HG02763 (cell line): ENCODE data around the gene EPSTI1.
"Not testable (repeated sequence)": the region's sequence is repeated elsewhere in the genome, so short reads cannot be mapped to it uniquely, and the experiment has no call there.

Experiments
- ATAC-seq: cut with Tn5 transposase; IDR thresholded peaks from one replicate; pipeline ENCODE4 v1.9.1; 2021; ENCODE audit warnings: mild to moderate bottlenecking, moderate library complexity; ENCODE audit not compliant: unreplicated experiment

EPSTI1 gene

DNA sequence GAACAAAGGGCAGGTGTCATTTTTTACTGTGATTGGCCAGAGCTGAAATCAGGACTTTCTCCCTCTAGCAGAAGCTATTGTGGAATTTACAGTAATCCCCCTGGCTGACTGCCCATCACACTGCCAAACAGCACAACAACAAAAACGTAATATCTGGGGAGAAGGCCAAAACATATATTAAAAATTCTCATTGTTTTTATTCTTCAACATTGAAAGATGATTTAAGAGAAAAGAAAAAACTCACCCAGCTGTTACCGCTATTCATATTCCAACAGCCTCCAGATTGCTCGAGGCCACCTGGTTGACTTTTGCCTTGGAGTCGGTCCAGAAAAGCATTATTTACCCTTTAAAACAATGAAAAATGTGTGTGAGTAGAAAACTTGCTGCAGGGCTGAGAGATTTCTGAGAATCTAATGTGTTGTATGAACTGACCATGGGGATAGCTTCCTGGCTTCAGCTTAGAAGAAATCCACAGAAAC, 97.2 kb downstream of the EPSTI1 start:
- ATAC-seq = no peak

DNA sequence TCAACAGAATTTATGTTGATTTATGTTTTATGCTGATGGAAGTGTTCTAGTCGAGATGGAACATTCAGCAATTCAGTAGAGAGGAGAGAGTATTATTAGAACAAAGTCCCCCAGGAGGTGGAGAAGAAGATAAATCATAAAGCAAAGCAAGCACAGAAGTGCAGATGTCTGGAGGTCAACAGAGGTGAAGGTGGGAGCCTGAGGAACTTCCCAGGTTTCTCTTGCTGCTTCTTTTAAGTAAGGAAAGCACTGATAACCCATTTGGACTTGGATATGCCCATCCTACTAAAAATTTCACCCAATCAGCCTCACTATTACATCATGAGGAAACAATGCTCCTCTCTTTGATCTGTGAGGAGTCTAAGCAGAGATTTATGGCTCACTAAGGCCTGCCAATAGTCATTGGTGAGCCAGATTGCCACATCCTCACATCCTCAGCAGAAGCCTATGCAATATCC, 98.8 kb downstream of the EPSTI1 start:
- no peak for ATAC-seq

DNA sequence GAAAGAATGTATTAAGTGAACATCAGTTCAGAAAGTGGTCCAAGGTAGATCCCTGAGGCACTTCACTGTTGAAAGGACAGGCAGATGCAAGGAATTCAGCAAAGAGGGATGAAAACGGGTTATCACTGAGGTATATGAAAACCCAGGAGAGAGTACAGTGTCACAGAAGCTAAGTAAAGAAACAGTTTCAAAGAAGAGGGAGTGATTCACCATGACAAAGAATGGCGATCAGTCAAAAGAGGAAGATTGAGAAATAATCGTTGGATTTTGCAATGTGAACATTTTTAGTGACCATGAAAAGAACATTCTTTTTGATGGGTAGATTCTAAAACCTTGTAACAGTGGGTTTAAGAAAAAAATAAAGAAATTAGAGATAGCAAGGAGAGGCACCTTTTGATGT, 99.3 kb downstream of the EPSTI1 start:
- ATAC-seq = no peak

DNA sequence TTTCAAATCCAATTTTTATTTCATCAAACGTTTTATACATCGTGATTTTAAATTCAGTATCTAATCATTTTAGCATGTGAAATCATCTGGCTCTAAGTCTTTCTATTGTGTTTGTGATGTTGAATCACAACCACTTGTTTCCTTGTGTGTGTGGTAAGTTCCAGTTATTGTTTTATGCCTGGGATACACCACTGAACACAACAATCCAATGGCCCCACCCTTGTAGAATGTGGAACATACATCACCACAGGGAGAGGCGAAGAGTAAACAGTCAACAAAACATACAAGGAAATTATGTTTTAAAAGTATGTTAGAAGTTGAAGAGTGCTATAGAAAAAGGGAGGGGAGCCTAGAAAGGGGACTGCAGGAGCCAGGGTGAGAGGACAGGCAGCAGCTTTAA, 100.5 kb downstream of the EPSTI1 start:
- ATAC-seq = no peak

DNA sequence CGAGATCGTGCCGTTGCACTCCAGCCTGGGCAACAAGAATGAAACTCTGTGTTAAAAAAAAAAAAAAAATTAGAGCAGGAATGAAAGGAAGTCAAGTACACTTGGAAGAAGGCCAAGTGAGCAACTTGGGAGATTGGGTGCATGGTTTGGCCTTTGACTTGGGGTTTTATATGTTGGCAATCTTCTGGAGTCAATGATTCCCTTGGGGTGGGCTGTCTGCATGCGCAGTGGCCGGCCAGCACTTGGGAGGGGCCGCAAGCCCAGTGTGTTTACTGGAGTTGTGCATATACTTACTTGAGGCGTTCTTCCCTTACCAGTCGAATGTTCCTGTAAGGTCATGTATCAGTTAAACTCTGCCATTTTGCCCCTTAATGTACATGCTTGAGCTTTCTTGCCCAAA, 106.7 kb downstream of the EPSTI1 start:
- no peak for ATAC-seq

GRCh38 chr13:42883771-42884467, 108.1 kb downstream of the EPSTI1 start:
- no peak for ATAC-seq

DNA sequence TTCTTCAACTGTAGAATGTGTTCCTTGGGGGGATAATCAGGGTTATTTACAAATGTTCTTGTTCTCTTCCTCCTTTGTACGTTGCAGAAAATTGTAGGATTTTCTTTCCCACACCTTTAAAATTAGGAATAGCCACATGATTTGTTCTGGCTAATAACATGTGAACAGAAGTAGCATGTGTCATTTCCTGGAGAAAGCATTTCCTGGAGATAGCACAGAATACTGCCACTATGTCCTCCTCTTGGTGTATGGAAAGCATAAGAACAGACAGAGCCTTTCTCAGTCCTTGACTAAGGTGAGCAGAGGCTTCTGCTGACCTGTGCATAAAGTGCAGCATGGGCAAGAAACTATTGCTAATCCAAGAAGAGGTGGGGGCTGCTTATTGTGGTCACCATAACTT, 108.9 kb downstream of the EPSTI1 start:
- no peak for ATAC-seq

- no peak for ATAC-seq
Measured at GRCh38 chr13:42880056-42880605, 111.9 kb downstream of the EPSTI1 start.

DNA sequence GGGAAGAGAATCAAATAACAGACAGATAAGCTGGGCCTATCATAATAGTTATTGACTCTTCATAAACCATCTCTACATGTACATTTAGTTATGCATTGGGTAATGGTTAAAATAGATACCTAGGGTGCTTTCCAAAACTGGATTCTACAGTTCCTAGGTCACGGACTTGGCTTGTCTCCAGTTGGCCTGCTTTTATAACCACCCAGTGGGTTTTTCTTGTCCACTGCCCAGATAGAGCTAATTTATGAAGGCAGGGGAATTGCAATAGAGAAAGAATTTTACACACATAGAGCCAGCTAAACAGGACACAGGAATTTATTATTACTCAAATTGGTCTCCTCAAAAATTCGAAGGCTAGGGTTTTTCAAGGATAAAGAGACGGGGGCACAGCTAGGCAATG, 113.3 kb downstream of the EPSTI1 start:
- no peak for ATAC-seq

DNA sequence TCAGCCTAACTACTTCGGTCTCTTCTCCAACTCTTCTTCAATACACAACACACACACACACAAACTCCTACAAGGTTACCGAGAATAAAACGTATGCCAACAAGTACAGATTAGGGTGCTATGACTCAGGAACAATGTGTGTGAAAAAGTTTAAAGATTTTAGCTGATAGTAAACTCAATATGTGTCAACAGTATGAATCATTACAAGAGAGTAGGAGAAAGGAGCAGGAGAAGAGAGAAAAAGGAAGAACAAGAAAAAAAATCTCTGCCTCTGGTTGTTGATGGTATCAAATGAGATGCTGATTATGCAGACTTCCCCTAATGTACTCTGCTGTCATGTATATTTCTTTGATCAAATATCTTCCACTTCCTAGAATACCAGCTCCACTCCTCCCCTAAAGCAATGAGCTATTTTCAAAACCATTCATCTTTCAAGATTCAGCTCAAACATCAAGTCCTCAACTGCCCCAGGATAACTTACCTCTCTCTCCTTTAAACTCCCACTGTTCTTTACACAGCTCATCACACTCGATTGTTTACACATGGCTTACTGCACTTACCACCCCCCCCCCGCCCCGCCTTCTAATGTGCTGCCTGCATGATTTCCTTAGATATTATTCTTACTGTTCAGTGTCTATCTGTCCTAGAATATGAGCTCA, 115.0 kb downstream of the EPSTI1 start:
- no peak for ATAC-seq

- ATAC-seq = peak; percentile 96
Measured at GRCh38 chr13:42876270-42876714, 115.7 kb downstream of the EPSTI1 start.

GRCh38 chr13:42875475-42876269, 116.4 kb downstream of the EPSTI1 start:
- ATAC-seq = no peak

GRCh38 chr13:42874221-42874620, 117.8 kb downstream of the EPSTI1 start:
- no peak for ATAC-seq

DNA sequence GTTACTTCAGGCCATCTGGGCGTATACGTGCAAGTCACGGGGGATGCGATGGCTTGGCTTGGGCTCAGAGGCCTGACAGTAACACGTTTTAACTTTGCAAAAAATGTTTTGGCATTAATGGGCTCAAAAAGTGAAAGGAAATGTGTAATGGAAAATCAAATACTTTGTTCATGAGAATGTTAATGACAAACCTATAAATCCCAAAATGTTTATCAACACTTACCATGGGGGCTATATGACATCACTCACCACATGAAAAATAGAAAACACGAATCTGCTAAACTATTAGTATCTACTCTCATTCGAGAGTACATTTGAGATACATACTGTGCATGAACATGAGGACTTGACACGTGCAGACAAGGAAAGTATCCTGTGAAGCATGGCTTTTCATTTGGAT, 119.0 kb downstream of the EPSTI1 start:
- ATAC-seq = no peak

GRCh38 chr13:42867232-42867631, 124.8 kb downstream of the EPSTI1 start:
- no peak for ATAC-seq

DNA sequence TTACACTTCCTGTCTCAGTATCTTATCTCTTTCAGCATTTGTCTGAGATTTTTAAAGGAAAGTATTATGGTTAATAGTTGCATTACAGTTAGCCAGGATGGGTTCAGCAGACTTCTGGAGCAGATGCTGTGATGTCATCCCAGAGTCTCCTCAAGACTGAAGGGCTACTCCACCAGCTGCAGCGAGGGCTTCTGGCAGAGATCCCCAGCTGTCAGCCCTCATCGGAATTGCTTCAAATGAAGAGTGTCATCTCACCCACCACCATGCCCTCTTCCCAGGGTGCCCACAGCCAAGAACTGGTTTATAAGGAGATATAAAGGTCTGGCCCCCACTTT, 126.3 kb downstream of the EPSTI1 start:
- ATAC-seq = no peak

DNA sequence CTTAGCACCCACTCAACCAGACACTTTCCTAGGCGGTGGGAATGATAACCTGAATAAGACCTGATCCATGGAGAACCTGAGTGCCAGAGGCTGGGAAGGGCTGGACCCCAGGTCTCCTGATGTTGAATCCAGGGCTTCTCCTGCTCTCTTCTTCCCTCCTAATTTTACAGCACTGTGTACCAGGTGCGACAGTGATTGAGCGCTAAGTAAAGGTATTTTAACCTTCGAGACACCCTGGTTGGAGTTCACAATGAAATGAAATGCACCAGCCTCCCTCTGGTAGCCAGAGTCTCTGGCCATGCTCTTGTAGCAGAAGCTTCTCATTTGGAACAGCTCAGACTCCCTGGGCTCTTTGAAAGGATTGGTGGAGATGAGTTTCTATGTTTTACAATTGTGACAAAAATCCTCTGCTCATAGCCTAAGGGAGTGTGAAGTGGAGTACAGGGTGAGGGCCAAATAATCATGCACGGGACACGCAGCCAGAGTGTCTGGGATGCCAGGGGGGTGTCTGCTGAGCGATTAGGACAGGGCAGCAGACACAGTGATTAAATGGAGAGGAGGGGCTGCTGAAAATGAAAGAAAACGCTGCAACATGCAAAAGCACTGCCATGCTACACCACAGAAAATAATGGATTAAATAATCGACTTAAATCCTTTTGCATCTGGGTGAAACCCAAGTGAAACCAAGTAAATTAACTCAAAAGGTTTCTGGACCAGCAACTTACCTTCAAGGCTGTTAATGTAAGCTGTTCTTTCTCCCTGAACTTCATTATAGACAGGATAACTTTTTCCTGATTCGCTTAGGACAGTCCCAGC, 126.9 kb downstream of the EPSTI1 start:
- no peak for ATAC-seq

DNA sequence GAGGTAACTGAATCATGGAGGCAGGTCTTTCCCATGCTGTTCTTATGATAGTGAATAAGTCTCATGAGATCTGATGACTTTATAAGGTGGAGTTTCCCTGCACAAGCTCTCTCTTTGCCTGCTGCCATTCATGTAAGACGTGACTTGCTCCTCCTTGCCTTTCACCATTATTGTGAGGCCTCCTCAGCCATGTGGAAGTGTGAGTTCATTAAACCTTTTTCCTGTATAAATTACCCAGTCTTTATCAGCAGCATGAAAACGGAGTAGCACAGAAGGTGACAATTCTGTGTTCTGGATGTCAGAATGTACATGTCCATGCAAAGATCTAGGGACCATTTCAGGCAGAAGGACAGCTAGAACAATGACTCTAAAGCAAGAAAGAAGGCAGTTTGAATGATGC, 129.7 kb downstream of the EPSTI1 start:
- ATAC-seq = not testable (repeated sequence)

DNA sequence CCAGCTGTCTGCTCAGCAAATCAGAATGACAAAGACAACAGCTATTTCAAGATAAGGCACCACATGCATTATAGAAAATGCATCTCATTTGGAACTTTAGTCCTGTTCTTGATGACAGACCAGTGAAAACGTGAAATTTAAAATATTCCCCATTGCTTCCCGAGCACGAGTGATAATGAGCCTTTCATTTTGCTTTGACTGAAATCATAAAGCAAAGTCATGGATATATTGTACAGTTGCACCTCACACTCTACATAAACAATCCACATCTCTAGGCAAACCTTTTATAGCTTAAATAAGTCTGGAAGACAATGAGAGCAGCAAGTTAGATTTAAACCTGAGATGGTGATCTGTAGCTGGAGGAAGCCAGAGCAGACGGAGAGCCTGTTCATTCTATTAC, 131.6 kb downstream of the EPSTI1 start:
- ATAC-seq = no peak

- ATAC-seq = no peak
Measured at GRCh38 chr13:42859760-42860159, 132.3 kb downstream of the EPSTI1 start.

DNA sequence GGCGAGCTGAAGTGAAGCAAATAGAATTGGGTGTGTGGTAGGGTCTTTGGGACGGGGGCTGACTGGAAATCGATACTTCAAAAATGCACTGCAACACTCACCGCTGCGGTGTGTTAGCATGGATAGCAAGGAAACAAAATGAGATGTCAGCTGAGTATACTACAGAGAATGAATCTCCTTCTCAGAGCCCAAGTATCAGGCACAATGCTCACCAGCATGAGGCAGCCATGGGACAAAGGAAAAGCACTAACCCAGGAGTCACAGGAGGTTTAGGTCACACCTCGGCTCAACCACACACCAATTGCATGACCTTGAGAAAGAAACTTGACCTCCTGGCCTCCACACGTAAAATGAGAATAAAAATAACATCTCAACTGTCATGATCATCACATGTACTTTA, 136.6 kb downstream of the EPSTI1 start:
- ATAC-seq = no peak
